ENCODE measurements around the gene PLEKHM1.
"Not testable (repeated sequence)": the region's sequence is repeated elsewhere in the genome, so short reads cannot be mapped to it uniquely, and the experiment has no call there.

Gene PLEKHM1

DNA sequence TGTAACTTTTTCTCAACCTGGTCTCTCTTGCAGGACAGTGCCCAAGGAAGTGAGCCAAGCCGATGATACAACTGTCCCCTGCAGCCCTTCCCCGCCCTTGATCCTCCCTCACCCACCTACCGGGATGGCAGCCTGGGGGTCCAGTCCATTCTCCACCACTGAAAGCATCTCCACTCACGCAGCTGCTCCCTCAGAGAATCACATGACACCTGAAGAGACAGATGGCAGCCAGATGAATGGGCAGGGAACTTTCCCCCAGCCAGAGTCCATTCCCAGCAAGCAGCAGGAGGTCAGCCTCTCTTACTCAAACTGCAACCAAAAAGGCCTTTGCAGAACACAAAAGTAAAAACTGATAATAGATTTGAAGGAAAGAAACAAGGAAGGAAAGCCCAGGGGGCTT, 8.2 kb downstream of the PLEKHM1 start:
- not testable (repeated sequence) for H3K23ac ChIP-seq (ENCODE audit: low read length in 2 of 2); H2BK15ac ChIP-seq (ENCODE audit: low read depth, poor library complexity, severe bottlenecking); H3K27me3 ChIP-seq (ENCODE audit: control insufficient read depth in 1 of 2, insufficient read depth in 1 of 2, low read length in 2 of 2); H3K14ac ChIP-seq (ENCODE audit: low read length in 2 of 2); H3K4ac ChIP-seq (ENCODE audit: low read depth in 1 of 2, low read length in 2 of 2); H3K79me1 ChIP-seq (replicated peaks; ENCODE audit: low read length, poor library complexity, severe bottlenecking); H2BK12ac ChIP-seq (ENCODE audit: low read length in 2 of 2); H2AFZ ChIP-seq (ENCODE audit: low read depth, low read length); H3K9ac ChIP-seq (ENCODE audit: low read length); H3K4me3 ChIP-seq (ENCODE audit: insufficient read depth in 1 of 2, low read depth in 1 of 2, low read length in 2 of 2); H3K18ac ChIP-seq (ENCODE audit: low read depth in 1 of 2, low read length in 2 of 2); H2BK120ac ChIP-seq (ENCODE audit: low read depth, low read length); H2BK5ac ChIP-seq (ENCODE audit: low read depth, low read length, poor library complexity, severe bottlenecking); H3K9me3 ChIP-seq (ENCODE audit: control insufficient read depth, low read length); H3K4me2 ChIP-seq (ENCODE audit: low read length, poor library complexity, severe bottlenecking); H3K27ac ChIP-seq (ENCODE audit: low read length, poor library complexity, severe bottlenecking); H4K91ac ChIP-seq (ENCODE audit: low read length); DNase-seq; H4K8ac ChIP-seq (ENCODE audit: low read length); H3K4me1 ChIP-seq (ENCODE audit: control insufficient read depth, insufficient read depth, low read depth, low read length); H2AK5ac ChIP-seq (ENCODE audit: low read length, severe bottlenecking)
- WGBS, result no CpG with 5 or more reads among the region's 4 CpGs
- H3K36me3 ChIP-seq (ENCODE audit: control insufficient read depth in 1 of 2, insufficient read depth in 2 of 2, low read depth in 1 of 2, low read length in 2 of 2), result peaks cover 6 to 15% of the 10 kb centered on the region in 2 experiments

DNA sequence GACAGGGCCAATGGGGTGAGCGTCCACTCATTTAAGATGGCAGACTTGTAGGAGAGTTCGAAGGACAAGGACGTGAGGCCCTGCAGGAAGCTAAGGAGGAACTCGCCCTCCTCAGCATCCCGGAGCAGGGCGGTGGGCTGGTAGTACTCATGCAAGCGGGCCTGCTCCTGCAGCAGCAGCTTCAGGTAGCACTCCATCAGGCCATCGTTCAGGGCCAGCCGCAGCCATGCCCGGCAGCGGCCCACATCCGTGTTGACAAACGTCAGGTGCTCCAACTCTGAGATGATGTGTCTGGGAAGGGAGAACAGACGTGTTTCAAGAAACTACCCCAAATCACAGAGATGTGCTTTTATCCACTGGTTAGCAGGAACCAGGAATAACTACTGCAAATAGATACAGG, 15.1 kb downstream of the PLEKHM1 start:
- not testable (repeated sequence) for H2BK12ac ChIP-seq (ENCODE audit: low read length in 2 of 2)

DNA sequence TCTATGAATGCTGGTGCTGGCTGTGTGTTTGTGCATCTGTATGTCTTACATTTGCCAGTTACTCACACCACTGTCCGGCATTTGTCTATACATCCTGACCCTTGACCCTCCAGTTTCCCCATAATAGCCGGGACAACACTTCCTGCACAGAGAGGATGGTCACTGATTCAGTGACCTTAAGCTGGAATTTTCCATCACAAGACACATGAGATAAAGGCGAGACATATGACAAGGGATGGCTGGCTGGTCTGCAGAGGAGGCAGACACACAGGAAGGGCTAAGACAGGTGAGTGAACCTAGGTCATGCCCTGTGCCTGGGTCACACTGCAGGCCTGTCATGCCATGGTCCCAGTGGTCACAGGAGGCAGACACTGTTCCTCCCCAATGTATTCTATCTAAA, 18.3 kb downstream of the PLEKHM1 start:
- H2BK120ac ChIP-seq (ENCODE audit: low read depth, low read length); H3K4me3 ChIP-seq (ENCODE audit: insufficient read depth in 1 of 2, low read depth in 1 of 2, low read length in 2 of 2); H2AK5ac ChIP-seq (ENCODE audit: low read length, severe bottlenecking); H3K79me1 ChIP-seq (replicated peaks; ENCODE audit: low read length, poor library complexity, severe bottlenecking); H3K27me3 ChIP-seq (ENCODE audit: control insufficient read depth in 1 of 2, insufficient read depth in 1 of 2, low read length in 2 of 2); H2AFZ ChIP-seq (ENCODE audit: low read depth, low read length); H2BK12ac ChIP-seq (ENCODE audit: low read length in 2 of 2); H2BK15ac ChIP-seq (ENCODE audit: low read depth, poor library complexity, severe bottlenecking); H3K4me1 ChIP-seq (ENCODE audit: control insufficient read depth, insufficient read depth, low read depth, low read length); H3K4ac ChIP-seq (ENCODE audit: low read depth in 1 of 2, low read length in 2 of 2); H4K91ac ChIP-seq (ENCODE audit: low read length); H3K18ac ChIP-seq (ENCODE audit: low read depth in 1 of 2, low read length in 2 of 2); H3K23ac ChIP-seq (ENCODE audit: low read length in 2 of 2); H3K27ac ChIP-seq (ENCODE audit: low read length, poor library complexity, severe bottlenecking); H4K8ac ChIP-seq (ENCODE audit: low read length); H2BK5ac ChIP-seq (ENCODE audit: low read depth, low read length, poor library complexity, severe bottlenecking); H3K14ac ChIP-seq (ENCODE audit: low read length in 2 of 2); H3K9me3 ChIP-seq (ENCODE audit: control insufficient read depth, low read length); H3K9ac ChIP-seq (ENCODE audit: low read length); H3K4me2 ChIP-seq (ENCODE audit: low read length, poor library complexity, severe bottlenecking): not testable (repeated sequence)
- peaks cover 25 to 39% of the 10 kb centered on the region in 2 experiments for H3K36me3 ChIP-seq (ENCODE audit: control insufficient read depth in 1 of 2, insufficient read depth in 2 of 2, low read depth in 1 of 2, low read length in 2 of 2)
- WGBS, result 50% methylated on average over 1 of the region's 3 CpGs
- DNase-seq, result peak; percentile 18

More for the DNA sequence above, 15.1 kb downstream of the PLEKHM1 start:
- H3K4me1 ChIP-seq (ENCODE audit: control insufficient read depth, insufficient read depth, low read depth, low read length); DNase-seq; H4K8ac ChIP-seq (ENCODE audit: low read length); H3K4me2 ChIP-seq (ENCODE audit: low read length, poor library complexity, severe bottlenecking); H3K27ac ChIP-seq (ENCODE audit: low read length, poor library complexity, severe bottlenecking); H3K9me3 ChIP-seq (ENCODE audit: control insufficient read depth, low read length); H3K4ac ChIP-seq (ENCODE audit: low read depth in 1 of 2, low read length in 2 of 2); H2AK5ac ChIP-seq (ENCODE audit: low read length, severe bottlenecking); H3K14ac ChIP-seq (ENCODE audit: low read length in 2 of 2); H3K27me3 ChIP-seq (ENCODE audit: control insufficient read depth in 1 of 2, insufficient read depth in 1 of 2, low read length in 2 of 2); H2BK15ac ChIP-seq (ENCODE audit: low read depth, poor library complexity, severe bottlenecking); H2BK120ac ChIP-seq (ENCODE audit: low read depth, low read length); H3K23ac ChIP-seq (ENCODE audit: low read length in 2 of 2); H2BK5ac ChIP-seq (ENCODE audit: low read depth, low read length, poor library complexity, severe bottlenecking); H3K18ac ChIP-seq (ENCODE audit: low read depth in 1 of 2, low read length in 2 of 2); H2AFZ ChIP-seq (ENCODE audit: low read depth, low read length); H3K4me3 ChIP-seq (ENCODE audit: insufficient read depth in 1 of 2, low read depth in 1 of 2, low read length in 2 of 2); H3K79me1 ChIP-seq (replicated peaks; ENCODE audit: low read length, poor library complexity, severe bottlenecking); H3K9ac ChIP-seq (ENCODE audit: low read length): not testable (repeated sequence)
- H3K36me3 ChIP-seq (ENCODE audit: control insufficient read depth in 1 of 2, insufficient read depth in 2 of 2, low read depth in 1 of 2, low read length in 2 of 2), result peaks cover 20 to 39% of the 10 kb centered on the region in 2 experiments
- peak overlapping the region; percentile 27 for H4K91ac ChIP-seq (ENCODE audit: low read length)
- WGBS, result 99% methylated on average over 12 of the region's 14 CpGs

DNA sequence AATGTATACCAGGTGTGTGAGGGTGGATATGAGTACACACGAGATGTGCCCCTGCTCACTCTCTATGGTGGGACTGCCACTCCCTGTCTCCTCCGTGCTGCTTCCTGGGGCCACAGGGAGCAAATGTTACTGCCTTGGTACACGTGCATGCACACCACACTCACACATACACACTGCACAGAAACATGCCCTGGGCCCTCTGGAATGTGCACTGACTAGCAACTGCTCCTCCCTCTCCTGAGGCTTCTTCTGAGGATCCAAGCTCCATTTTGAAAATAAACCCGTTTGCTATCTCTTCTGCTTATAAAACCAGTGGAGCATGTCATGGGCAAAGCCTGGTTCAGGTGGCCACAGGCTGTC, 21.3 kb downstream of the PLEKHM1 start:
- H3K4me2 ChIP-seq (ENCODE audit: low read length, poor library complexity, severe bottlenecking); H2BK15ac ChIP-seq (ENCODE audit: low read depth, poor library complexity, severe bottlenecking); H3K9ac ChIP-seq (ENCODE audit: low read length); H4K91ac ChIP-seq (ENCODE audit: low read length); H2AFZ ChIP-seq (ENCODE audit: low read depth, low read length); H3K18ac ChIP-seq (ENCODE audit: low read depth in 1 of 2, low read length in 2 of 2); H2BK12ac ChIP-seq (ENCODE audit: low read length in 2 of 2); H3K14ac ChIP-seq (ENCODE audit: low read length in 2 of 2); H3K23ac ChIP-seq (ENCODE audit: low read length in 2 of 2); H4K8ac ChIP-seq (ENCODE audit: low read length); H3K4me1 ChIP-seq (ENCODE audit: control insufficient read depth, insufficient read depth, low read depth, low read length); H3K4me3 ChIP-seq (ENCODE audit: insufficient read depth in 1 of 2, low read depth in 1 of 2, low read length in 2 of 2); H3K9me3 ChIP-seq (ENCODE audit: control insufficient read depth, low read length); H3K27me3 ChIP-seq (ENCODE audit: control insufficient read depth in 1 of 2, insufficient read depth in 1 of 2, low read length in 2 of 2); H2BK5ac ChIP-seq (ENCODE audit: low read depth, low read length, poor library complexity, severe bottlenecking); H3K4ac ChIP-seq (ENCODE audit: low read depth in 1 of 2, low read length in 2 of 2); H3K79me1 ChIP-seq (replicated peaks; ENCODE audit: low read length, poor library complexity, severe bottlenecking); H3K27ac ChIP-seq (ENCODE audit: low read length, poor library complexity, severe bottlenecking); H2BK120ac ChIP-seq (ENCODE audit: low read depth, low read length); H2AK5ac ChIP-seq (ENCODE audit: low read length, severe bottlenecking); DNase-seq: not testable (repeated sequence)
- WGBS, result 80% methylated on average over 3 of the region's 4 CpGs
- H3K36me3 ChIP-seq (ENCODE audit: control insufficient read depth in 1 of 2, insufficient read depth in 2 of 2, low read depth in 1 of 2, low read length in 2 of 2), result peaks cover 15 to 30% of the 10 kb centered on the region in 2 experiments

Data from mesenchymal stem cell (in vitro differentiated cells and primary cell).